Lower leg skin (tissue), 4 donors: ENCODE measurements around the gene PNPLA2. TPM values are rescaled to one million over a fixed set of nuclear protein-coding genes. Genes with fewer than 3 reads are reported as not detected.

Experiments used
- DNase-seq, 2 donors: peaks; one replicate each; pipeline ENCODE4 v3.0.0-alpha.2; 2019; ENCODE audit warnings: low spot score in 2 of 2
- H3K4me3 ChIP-seq: fragments of 200-600 bp; sonication (generic); 2 replicates; pipeline ENCODE4 v1.5.1; 2017; ENCODE audit warnings: mild to moderate bottlenecking, low read depth; ENCODE audit not compliant: poor library complexity, severe bottlenecking
- CTCF ChIP-seq, 3 donors: fragments of 450-650 bp; IDR thresholded peaks; one replicate each; pipeline ENCODE4 v1.5.1; 2016; ENCODE audit warnings: antibody characterized with exemption in 3 of 3, mild to moderate bottlenecking in 3 of 3, moderate library complexity in 2 of 3
- POLR2A ChIP-seq, 2 donors: fragments of 450-650 bp; IDR thresholded peaks; one replicate each; pipeline ENCODE4 v1.6.1; 2016 to 2017; ENCODE audit warnings: antibody characterized with exemption in 2 of 2, mild to moderate bottlenecking in 1 of 2, moderate library complexity in 1 of 2
- WGBS, 2 donors: methylation state at CpG; one replicate each; pipeline ENCODE4 v1.1.5; 2018; 5-methylcytosine and 5-hydroxymethylcytosine counted together
- intact Hi-C: fragments of 100-400 bp; cut with DNase I; formaldehyde crosslinking; loops from one replicate; pipeline ENCODE4 v1.15.0; 2023; ENCODE audit warnings: low total_unique reads
- total RNA-seq, 4 donors: library from RNA; depleted of rRNA; stranded (reverse); fragments of >200 nt; gene quantifications; one replicate each; pipeline ENCODE4 v1.1.0, GENCODE V29; 2016

PNPLA2 gene
- total RNA-seq, 4 donors from 2014 or later = 55.5 to 99.7 (median 72.4) TPM

GRCh38 chr11:772429-773390 is 46.0 kb upstream of the PNPLA2 start:
- WGBS, 2 donors = 72 to 76% methylated on average over 30 to 33 of the region's 34 CpGs
- no peak for TF ChIP-seq POLR2A (IDR thresholded peaks at IDR 0.05)
- TF ChIP-seq CTCF (IDR thresholded peaks at IDR 0.05) = no peak
- DNase-seq = peak in 1 of 2 donors; percentile 84
- intact Hi-C loops = no loop called here
- H3K4me3 ChIP-seq = no peak overlapping the region

GRCh38 chr11:773425-773824 is 45.3 kb upstream of the PNPLA2 start:
- no peak overlapping the region for H3K4me3 ChIP-seq
- DNase-seq = peak in 1 of 2 donors; percentile 73
- WGBS, 2 donors = 86 to 100% methylated on average over 2 to 5 of the region's 5 CpGs
- intact Hi-C loops = no loop called here
- TF ChIP-seq POLR2A (IDR thresholded peaks at IDR 0.05) = no peak
- no peak for TF ChIP-seq CTCF (IDR thresholded peaks at IDR 0.05)

GRCh38 chr11:773830-774229 is 44.9 kb upstream of the PNPLA2 start:
- TF ChIP-seq POLR2A (IDR thresholded peaks at IDR 0.05) = no peak
- TF ChIP-seq CTCF (IDR thresholded peaks at IDR 0.05) = no peak
- DNase-seq = no peak
- intact Hi-C loops = no loop called here
- no peak overlapping the region for H3K4me3 ChIP-seq
- WGBS, 2 donors = 93 to 94% methylated on average over 9 of the region's 9 CpGs

- H3K4me3 ChIP-seq = no peak overlapping the region
- DNase-seq = peak in 1 of 2 donors; percentile 76
- no peak for TF ChIP-seq CTCF (IDR thresholded peaks at IDR 0.05)
- TF ChIP-seq POLR2A (IDR thresholded peaks at IDR 0.05) = no peak
- WGBS, 2 donors = 53 to 67% methylated on average over 13 to 20 of the region's 20 CpGs
- intact Hi-C loops = no loop called here
Observed at GRCh38 chr11:774873-775592, 43.7 kb upstream of the PNPLA2 start.

- TF ChIP-seq POLR2A (IDR thresholded peaks at IDR 0.05) = no peak
- TF ChIP-seq CTCF (IDR thresholded peaks at IDR 0.05) = no peak
- intact Hi-C loops = no loop called here
- DNase-seq = no peak
- H3K4me3 ChIP-seq = peak overlapping the region; percentile 87
- WGBS, 2 donors = 35 to 37% methylated on average over 11 of the region's 11 CpGs
Observed at GRCh38 chr11:776263-776560, 42.5 kb upstream of the PNPLA2 start.
